Femur (tissue), 1 donor: ENCODE measurements around the gene SFXN5.
"Not testable (repeated sequence)": the region's sequence is repeated elsewhere in the genome, so short reads cannot be mapped to it uniquely, and the experiment has no call there.

Experiments
- DNase-seq: peaks from one replicate; pipeline ENCODE4 v3.0.0-alpha.2; 2017

SFXN5 gene

GRCh38 chr2:73076701-73077423 is 5.3 kb upstream of the SFXN5 start:
- no peak for DNase-seq

GRCh38 chr2:73075477-73076373 is 4.2 kb upstream of the SFXN5 start:
- DNase-seq = peak; percentile 72

- DNase-seq = no peak
These were observed 2.9 kb upstream of the SFXN5 start for GRCh38 chr2:73074110-73075069.

- no peak for DNase-seq
These were observed 904 bp upstream of the SFXN5 start for GRCh38 chr2:73072416-73072815.

- DNase-seq = no peak
These were observed 550 bp upstream of the SFXN5 start for GRCh38 chr2:73072129-73072395.

- DNase-seq = no peak
These were observed 711 bp downstream of the SFXN5 start for GRCh38 chr2:73070643-73071359.

GRCh38 chr2:73069855-73070642 is 1.5 kb downstream of the SFXN5 start:
- DNase-seq = no peak

GRCh38 chr2:73069041-73069854 is 2.3 kb downstream of the SFXN5 start:
- DNase-seq = no peak

GRCh38 chr2:73068147-73068546 is 3.4 kb downstream of the SFXN5 start:
- no peak for DNase-seq

GRCh38 chr2:73067043-73067442 is 4.5 kb downstream of the SFXN5 start:
- DNase-seq = no peak

- DNase-seq = not testable (repeated sequence)
These were observed 6.4 kb downstream of the SFXN5 start for GRCh38 chr2:73065070-73065469.

- DNase-seq = no peak
These were observed 7.3 kb downstream of the SFXN5 start for GRCh38 chr2:73063909-73064875.

GRCh38 chr2:73063472-73063871 is 8.0 kb downstream of the SFXN5 start:
- DNase-seq = no peak

- DNase-seq = no peak
These were observed 12.4 kb downstream of the SFXN5 start for GRCh38 chr2:73059106-73059505.

GRCh38 chr2:73054980-73055379 is 16.5 kb downstream of the SFXN5 start:
- no peak for DNase-seq

- no peak for DNase-seq
These were observed 18.0 kb downstream of the SFXN5 start for GRCh38 chr2:73053316-73054114.

- no peak for DNase-seq
These were observed 21.4 kb downstream of the SFXN5 start for GRCh38 chr2:73050121-73050545.
